Adipose tissue (tissue), 3 donors: ENCODE results near the gene ATXN7L2. TPM values are rescaled to one million over a fixed set of nuclear protein-coding genes. Genes with fewer than 3 reads are reported as not detected.
"Not testable (repeated sequence)": the region's sequence is repeated elsewhere in the genome, so short reads cannot be mapped to it uniquely, and the experiment has no call there.

Source experiments
- H3K27ac ChIP-seq: one replicate; pipeline ENCODE4 v1.5.1; 2013; ENCODE audit warnings: low read depth, low read length
- WGBS, 3 donors: extraction: QIAGEN DNeasy Blood & Tissue Kit; methylation state at CpG; one replicate each; pipeline ENCODE4 v1.1.7; 2013; 5-methylcytosine and 5-hydroxymethylcytosine counted together
- polyA plus RNA-seq, 3 donors: library from polyadenylated mRNA; stranded (reverse); fragments of 200-250 nt; gene quantifications; one replicate each; pipeline ENCODE4 v1.2.3, GENCODE V29; 2013
- donor health status: healthy with polysubstance abuse.
- donor health status: Bipolar disorder and iron deficiency.
- donor health status: healthy.

Gene ATXN7L2, protein sequence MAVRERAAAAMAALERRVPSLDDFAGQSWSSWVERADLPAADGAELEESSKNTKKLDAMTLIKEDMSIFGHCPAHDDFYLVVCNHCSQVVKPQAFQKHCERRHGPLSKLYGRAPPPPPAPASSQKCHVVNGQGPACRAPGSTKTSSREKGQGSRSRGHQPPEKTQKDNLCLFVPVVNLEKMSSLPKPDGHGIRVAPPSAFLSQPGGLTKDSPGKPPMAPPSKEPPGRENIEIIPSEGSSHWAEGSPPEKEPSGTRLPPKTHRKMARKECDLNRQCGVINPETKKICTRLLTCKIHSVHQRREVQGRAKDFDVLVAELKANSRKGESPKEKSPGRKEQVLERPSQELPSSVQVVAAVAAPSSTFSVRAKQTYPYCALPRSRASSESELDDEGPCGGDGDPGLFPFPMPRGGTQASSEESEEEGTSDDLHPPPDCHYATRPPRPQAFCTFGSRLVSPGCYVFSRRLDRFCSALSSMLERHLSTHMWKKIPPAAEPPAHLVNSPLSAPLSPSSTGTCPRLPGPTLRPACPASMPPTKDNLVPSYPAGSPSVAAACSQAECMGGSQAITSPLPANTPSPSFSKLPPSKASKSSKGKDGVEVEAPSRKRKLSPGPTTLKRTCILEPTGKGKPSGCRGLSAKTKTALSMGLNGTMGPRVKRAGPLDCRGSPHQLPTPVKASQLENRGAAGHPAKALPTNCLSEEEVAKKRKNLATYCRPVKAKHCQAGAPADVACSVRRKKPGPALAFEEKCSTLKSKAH
- 1 to 10 TPM; 2.6 to 4.0 (median 3.2) TPM for polyA plus RNA-seq

DNA sequence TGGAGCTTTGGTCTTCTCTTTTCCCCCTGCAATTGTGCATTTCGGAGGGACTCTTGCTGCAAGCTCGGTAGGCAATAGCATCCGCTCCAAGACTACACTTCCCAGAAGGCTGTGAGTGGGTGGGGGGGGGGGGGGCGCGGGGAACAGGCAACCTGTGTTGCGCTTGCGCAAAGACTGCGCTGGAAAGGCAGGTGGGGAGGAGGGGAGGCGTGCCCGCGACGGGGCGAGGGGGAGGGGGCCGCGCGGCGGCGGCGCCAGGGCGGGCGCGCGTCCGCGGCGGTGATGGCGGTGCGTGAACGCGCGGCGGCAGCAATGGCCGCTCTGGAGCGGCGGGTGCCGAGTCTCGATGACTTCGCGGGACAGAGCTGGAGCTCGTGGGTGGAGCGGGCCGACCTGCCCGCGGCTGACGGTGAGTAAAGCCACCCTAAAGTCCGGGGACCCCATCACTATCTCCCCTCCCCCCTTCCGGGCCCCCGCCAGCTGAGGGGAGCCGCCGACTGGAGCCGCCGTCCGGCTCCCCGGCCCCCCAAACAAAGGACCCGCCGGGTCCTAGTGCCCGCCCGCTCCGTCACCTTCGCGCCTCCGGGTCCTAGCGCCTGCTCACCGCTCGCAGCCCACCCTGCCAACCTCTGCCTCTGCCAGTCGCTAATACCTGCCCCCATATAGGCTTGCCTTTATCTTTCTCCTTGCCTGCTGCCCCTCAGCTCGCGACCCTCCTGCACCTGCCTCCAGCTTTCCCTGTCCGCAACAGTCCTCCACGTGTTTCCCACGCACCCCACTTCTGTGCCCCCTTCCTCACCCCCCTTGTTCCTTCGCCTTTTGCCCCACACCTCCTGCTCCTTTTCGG is at the start of gene ATXN7L2:
ATXN7L2 (plus strand) TSS at position 234 of the 847 bp plus-strand sequence; CDS start at position 283, 49 bp downstream.
- WGBS, 3 donors, result 0% methylated on average over 32 to 71 of the region's 73 CpGs
- H3K27ac ChIP-seq, result peak within 1 kb of the TSS; percentile 41

GRCh38 chr1:109434484-109434883 is 49.2 kb upstream of the ATXN7L2 start:
- 83 to 100% (median 85%) methylated on average over 1 of the region's 1 CpG for WGBS, 3 donors
- no peak overlapping the region for H3K27ac ChIP-seq

DNA sequence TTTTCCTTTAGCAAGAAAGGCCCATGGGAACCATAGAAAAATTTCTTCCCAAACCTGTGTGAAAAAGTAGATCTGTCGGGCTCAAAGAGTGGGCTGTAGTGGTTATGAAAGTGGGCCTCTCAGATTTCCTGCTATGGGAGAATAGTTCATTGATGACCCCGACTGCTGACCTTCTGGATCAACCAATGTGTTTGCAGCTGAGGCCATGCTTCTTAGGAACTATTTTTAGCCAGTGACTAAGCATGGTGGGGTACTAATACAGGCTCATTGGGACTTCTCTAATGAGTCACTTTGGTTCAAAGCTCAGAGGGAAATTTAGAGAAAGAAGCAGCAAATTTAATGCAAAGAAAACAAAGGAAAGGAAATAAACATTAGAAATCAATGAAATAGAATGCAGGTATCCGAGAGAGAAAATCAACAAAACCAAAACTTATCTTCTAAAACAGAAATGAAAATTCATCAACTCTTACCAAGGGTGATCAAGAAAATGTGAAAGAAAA is 44.9 kb upstream of the ATXN7L2 start:
- 65 to 71% (median 68%) methylated on average over 3 of the region's 3 CpGs for WGBS, 3 donors
- no peak overlapping the region for H3K27ac ChIP-seq

DNA sequence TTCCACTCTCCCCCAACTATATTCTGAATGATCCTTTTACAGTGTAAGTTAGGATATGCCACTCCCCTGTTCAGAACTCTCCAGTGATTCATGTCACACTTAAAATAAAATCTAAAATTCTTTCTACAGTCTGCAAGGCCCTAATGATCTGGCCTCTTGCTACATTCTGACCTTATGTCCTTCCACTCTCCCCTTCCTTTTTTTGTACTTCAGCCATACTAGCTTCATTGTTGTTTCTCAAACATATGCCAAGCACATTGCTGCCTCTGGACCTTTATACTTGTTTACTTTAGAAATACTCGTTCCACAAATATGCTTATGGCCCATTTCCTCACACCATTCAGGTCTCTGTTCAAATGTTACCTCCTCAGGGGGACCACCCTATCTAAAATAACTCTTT is 42.6 kb upstream of the ATXN7L2 start:
- 8 to 42% (median 26%) methylated on average over 1 of the region's 1 CpG for WGBS, 3 donors
- H3K27ac ChIP-seq, result no peak overlapping the region

DNA sequence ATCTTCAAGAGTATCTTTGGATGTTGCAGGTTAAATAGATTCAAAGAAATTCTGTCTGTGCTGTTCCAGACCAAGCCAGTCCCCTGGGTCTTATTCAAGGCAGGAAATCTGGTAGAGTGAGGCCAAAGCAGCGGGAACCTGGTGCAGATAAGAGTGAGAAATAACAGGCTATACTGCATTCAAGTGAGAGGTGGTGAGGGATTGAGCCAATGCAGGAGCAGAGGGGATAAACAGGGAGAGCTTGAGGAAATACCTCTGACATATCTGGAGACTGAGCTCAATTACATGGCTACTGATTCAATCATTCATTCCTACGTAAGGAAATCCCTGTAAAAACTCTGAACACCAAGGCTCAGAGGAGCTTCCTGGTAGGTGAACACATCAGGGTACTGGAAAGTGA is 40.2 kb upstream of the ATXN7L2 start:
- WGBS, 3 donors, result 58 to 67% (median 62%) methylated on average over 2 of the region's 2 CpGs
- no peak overlapping the region for H3K27ac ChIP-seq

DNA sequence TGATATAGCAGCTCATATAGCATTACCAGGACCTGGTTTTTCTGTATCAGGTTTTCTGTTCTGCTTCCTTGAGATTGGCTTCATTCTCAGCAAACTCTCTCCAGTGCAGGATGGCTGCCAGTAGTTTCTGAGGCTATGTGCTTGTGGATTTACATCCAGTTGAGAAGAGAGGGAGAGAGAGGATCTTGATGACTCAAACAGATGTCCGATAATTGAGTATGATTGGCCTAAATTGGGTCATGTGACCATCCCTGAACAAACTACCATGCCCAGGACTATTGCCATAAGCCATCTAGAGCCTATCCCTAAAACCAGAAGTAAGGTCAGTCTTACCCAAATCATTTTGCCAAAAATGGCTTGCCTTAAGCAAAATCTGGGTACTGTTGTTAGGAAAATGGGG is 39.4 kb upstream of the ATXN7L2 start:
- WGBS, 3 donors, result 88 to 92% (median 88%) methylated on average over 1 of the region's 1 CpG
- no peak overlapping the region for H3K27ac ChIP-seq

- WGBS, 3 donors, result 63 to 70% (median 68%) methylated on average over 11 of the region's 11 CpGs
These were observed 37.6 kb upstream of the ATXN7L2 start for GRCh38 chr1:109445949-109446695.

DNA sequence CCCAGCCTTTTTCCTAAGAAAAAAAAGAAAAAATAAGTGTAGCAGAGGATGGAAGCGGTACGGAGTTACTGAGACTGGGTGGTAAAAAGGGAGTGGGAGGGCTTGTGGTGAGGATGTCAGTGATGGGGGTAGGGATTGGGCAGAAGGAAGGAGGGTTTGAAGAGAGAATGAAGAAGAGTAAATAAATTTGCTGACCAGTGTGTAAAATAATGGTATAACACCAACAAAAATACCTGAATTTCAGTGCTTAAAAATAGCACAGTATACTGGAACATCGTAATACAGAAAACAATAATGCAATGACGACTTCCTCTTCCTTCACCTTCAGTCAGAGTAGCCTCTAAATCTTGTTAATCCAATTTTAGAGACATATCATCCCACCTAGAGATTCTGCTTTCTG is 36.2 kb upstream of the ATXN7L2 start:
- WGBS, 3 donors, result 54 to 74% (median 63%) methylated on average over 4 of the region's 4 CpGs
- H3K27ac ChIP-seq, result no peak overlapping the region

More at GRCh38 chr1:109445949-109446695, 37.6 kb upstream of the ATXN7L2 start:
- not testable (repeated sequence) for H3K27ac ChIP-seq

DNA sequence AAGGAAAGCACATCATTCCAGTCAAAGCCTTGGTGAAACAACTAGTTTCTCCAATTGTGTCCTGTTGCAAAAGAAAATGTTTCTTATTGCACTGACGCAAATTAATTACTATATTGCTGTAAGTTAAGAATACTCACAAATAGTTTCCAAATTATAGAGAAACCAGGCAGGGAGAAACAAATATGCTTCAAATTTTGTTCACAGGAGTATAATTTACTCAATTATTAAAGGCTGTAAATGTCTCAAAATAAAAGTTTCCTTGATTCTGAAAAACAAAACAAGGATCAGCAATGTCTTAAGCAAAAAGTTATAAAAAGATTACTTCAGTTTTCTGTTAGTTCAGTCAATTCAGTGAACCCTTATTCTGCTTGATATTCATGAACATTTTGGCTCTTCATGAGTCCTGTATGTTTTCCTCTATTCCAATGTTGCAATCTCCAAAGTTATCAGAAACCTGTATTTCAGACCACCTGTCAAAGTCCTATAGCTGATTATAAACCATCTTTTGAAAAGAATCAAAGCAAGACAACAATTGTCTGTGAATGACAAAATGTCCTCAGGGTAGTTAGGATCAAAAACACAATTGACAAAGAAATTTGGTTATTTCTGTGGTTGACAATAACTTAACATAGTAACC is 29.1 kb upstream of the ATXN7L2 start:
- H3K27ac ChIP-seq, result no peak overlapping the region
- WGBS, 3 donors, result 91 to 98% (median 97%) methylated on average over 1 of the region's 1 CpG

DNA sequence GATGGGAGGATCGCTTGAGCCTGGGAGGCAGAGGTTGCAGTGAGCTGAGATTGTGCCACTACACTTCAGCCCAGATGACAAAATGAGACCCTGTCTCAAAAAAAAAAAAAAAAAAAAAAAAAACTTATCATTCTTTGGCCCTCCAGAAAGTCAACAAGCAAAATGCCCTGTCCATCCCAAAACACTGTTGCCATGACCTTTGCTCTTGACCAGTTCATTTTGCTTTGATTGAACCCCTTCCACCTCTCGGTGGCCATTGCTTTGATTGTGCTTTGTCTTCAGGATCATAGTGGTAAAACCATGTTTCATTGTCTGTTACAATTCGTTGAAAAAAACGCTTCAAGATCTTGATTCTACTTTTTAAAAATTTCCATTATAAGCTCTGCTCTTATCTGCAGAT is 25.9 kb upstream of the ATXN7L2 start:
- no peak overlapping the region for H3K27ac ChIP-seq
- 61 to 89% (median 82%) methylated on average over 4 of the region's 4 CpGs for WGBS, 3 donors

- WGBS, 3 donors, result 2 to 8% (median 6%) methylated on average over 24 of the region's 24 CpGs
- H3K27ac ChIP-seq, result no peak overlapping the region
These were observed 17.6 kb upstream of the ATXN7L2 start for GRCh38 chr1:109466125-109466451.

GRCh38 chr1:109466452-109467300 is 17.0 kb upstream of the ATXN7L2 start, which contains the start of gene SYPL2:
SYPL2 (plus strand) TSS chr1:109466546; CDS start chr1:109466844, 298 bp downstream.
- H3K27ac ChIP-seq, result no peak within 1 kb of the TSS
- 1 to 2% (median 1%) methylated on average over 60 to 88 of the region's 88 CpGs for WGBS, 3 donors

DNA sequence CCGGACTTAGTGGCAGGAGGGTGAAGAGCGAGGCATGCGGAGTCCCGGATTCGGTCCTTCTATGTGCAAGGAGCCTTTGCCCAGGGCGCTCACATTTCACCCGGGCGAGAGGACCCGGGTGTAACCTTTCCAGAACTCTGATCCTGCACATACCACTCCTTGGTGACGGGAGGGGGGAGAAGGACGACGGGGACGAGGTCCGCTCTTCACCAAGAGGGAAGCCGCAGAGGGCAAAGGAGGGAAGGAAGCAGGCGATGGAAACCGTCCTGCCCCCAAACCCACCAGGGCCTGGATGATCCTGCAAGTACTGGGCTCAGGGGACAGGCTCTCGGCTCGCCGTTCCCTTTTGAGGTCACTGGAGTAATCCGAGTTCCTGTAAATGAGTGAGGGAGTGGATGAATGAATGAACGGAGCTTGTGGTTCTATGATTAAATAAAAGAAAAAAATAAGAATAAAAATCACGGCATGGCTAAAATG is 16.4 kb upstream of the ATXN7L2 start:
- 14 to 15% (median 14%) methylated on average over 23 of the region's 23 CpGs for WGBS, 3 donors
- no peak overlapping the region for H3K27ac ChIP-seq

DNA sequence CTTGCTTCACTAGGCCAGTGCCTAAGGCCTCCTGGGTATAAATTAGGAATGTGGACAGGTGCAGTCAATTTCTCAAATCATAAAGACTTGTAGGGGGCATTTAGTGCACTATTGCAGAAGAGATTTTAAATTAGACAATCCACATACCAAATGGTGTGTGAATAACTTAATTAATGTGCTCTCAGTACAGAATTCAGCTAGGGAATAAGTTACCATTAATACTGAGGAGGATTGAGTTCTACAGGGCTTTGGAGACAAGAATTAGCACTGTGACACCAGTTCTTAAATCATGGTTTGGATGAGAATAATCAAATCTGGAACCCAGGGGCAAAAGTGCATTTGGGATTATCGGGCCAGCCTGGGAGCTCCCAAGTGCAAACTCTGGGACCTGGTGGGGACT is 15.6 kb upstream of the ATXN7L2 start:
- WGBS, 3 donors, result 92 to 97% (median 94%) methylated on average over 1 of the region's 1 CpG
- H3K27ac ChIP-seq, result no peak overlapping the region

DNA sequence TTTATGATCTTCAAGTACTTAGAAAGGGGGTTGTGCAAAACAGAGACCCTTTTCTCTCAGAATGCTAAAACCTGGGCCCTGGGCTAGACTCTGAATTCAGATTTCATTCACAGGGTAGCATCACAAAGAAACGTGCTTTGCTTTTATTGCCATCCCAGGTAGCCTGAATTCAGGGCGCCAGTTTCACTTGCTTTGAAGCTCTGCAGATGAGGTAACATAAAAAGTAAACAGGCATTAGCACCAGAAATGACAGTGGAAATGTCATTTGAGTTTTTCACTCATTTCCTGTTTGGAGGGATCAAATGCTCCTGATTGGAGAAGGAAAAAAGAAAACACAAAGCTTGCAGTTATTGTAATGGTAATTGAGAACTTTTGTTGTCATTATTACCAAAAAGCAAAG is 14.8 kb upstream of the ATXN7L2 start:
- H3K27ac ChIP-seq, result no peak overlapping the region
- WGBS, 3 donors, result 32 to 54% (median 36%) methylated on average over 2 of the region's 2 CpGs

DNA sequence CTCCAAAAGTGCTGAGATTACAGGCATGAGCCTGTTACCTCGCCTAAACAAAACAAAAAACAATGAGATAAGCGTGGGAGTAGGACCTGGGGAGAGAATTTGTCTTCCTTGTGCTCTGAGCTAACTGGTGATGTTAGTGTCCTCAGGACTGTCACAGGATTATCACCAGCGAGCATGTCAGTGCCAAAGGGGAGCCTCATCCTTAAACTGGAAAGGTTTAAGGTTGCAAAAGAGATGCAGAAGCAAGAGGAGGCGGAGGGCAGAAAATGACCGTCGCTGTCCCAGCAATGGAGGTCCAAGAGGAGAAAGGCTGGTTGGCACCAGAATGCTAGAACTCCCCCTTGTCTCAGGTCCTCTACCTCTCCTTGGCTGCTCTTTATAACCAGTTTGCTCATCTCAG is 13.5 kb upstream of the ATXN7L2 start:
- H3K27ac ChIP-seq, result no peak overlapping the region
- 63 to 68% (median 66%) methylated on average over 6 of the region's 6 CpGs for WGBS, 3 donors
